Measurements from ENCODE around the gene MYH7. TPM values are rescaled to one million over a fixed set of nuclear protein-coding genes. Genes with fewer than 3 reads are reported as not detected.
"Not testable (repeated sequence)": the region's sequence is repeated elsewhere in the genome, so short reads cannot be mapped to it uniquely, and the experiment has no call there.

The MYH7 gene
- total and polyA plus RNA-seq, 2 of the 4 experiments (the other 2 are of a cell fraction) = not detected

DNA sequence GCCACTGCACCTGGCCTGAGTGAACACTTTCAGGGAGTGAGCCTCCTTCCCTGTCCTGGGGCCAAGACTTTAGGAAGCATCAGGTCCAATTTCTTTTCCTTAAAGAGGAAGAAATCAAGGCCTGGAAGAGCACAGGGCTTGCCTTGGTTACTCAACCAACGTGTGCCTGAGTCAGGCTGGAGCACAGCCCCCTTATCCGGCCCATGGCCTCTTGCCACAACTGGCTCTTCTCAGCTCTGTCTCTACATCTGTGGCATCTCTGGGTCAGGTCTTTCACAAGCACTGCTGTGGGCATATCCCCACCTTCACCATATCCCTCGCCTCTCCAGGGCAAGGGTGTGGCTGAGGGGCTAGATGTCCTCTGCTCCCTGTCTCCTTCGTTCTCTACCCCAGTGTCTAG, 34.2 kb downstream of the MYH7 start:
- Histone ChIP-seq H3K4me1 (ENCODE audit: control insufficient read depth, insufficient read depth, low read length) (no peaks in the 10 kb centered on the region), H3K9me1 (ENCODE audit: insufficient read depth, low read length) (peaks cover 2% of the 10 kb centered on the region; the same call in 1 of the 2 replicates), H3K4ac (ENCODE audit: low read depth, low read length) (no peak overlapping the region), H4K91ac (ENCODE audit: insufficient read depth, low read depth, low read length) (no peak overlapping the region), H3K56ac (ENCODE audit: extremely low read depth, insufficient read depth, low read length) (no peak overlapping the region), H2BK15ac (ENCODE audit: low read depth, low read length) (no peak overlapping the region), H3K4me3 (ENCODE audit: insufficient read depth, low read depth, low read length) (no peak overlapping the region), H3K23ac (ENCODE audit: low read depth, low read length) (no peak overlapping the region), H3K27me3 (ENCODE audit: control insufficient read depth, insufficient read depth, low read length) (peaks cover 34% of the 10 kb centered on the region; the same call in 1 of the 2 replicates), H2BK120ac (ENCODE audit: low read depth, low read length) (no peak overlapping the region), H2AK9ac (replicated peaks; ENCODE audit: low read depth, low read length, poor library complexity) (no peak overlapping the region), H4K5ac (ENCODE audit: low read depth, low read length) (no peak overlapping the region), H3K4me2 (ENCODE audit: low read depth, low read length) (no peak overlapping the region), H3K14ac (replicated peaks; ENCODE audit: low read depth, low read length) (no peak overlapping the region), H2AK5ac (ENCODE audit: low read depth, low read length) (no peak overlapping the region), H3K36me3 (ENCODE audit: control insufficient read depth, insufficient read depth, low read length) (no peaks in the 10 kb centered on the region), H2AFZ (replicated peaks; ENCODE audit: low read length, poor library complexity) (no peak overlapping the region), H4K8ac (ENCODE audit: low read depth in 2 of 2, low read length in 2 of 2) (no peak overlapping the region), H3K79me1 (ENCODE audit: low read depth in 1 of 2, low read length in 2 of 2) (no peaks in the 10 kb centered on the region), H3K18ac (ENCODE audit: low read depth, low read length) (no peak overlapping the region), H2BK5ac (ENCODE audit: low read depth, low read length, poor library complexity, severe bottlenecking) (no peak overlapping the region), H3K27ac (ENCODE audit: insufficient read depth, low read length) (no peak overlapping the region), H4K20me1 (ENCODE audit: insufficient read depth, low read length) (no peaks in the 10 kb centered on the region), H2BK20ac (ENCODE audit: low read depth, low read length) (no peak overlapping the region), H3K9ac (ENCODE audit: low read depth, low read length) (no peak overlapping the region), H3K9me3 (ENCODE audit: control insufficient read depth, insufficient read depth, low read length) (no peaks in the 10 kb centered on the region)
- DNase-seq (no peak), ATAC-seq (ENCODE audit: low read depth) (no peak)
- BruUV-seq (replicated peaks) = no TSS peak
- no CpG with 5 or more reads among the region's 4 CpGs for WGBS, 2 experiments (ENCODE audit: extremely low coverage in 2 of 2, insufficient read length in 1 of 2)
- ChIA-PET POLR2A (ENCODE audit: unreplicated experiment) (no interaction called here), CTCF (no interaction called here)
- intact Hi-C loops (cut with micrococcal nuclease) = no loop called here
- dilution Hi-C loops (cut with HindIII; ENCODE audit: low sequenced_read_pairs, unreplicated experiment) = no loop called here
- in situ Hi-C loops (cut with MboI; ENCODE audit: low sequenced_read_pairs) = no loop called here
- TF ChIP-seq, protein P1, sequence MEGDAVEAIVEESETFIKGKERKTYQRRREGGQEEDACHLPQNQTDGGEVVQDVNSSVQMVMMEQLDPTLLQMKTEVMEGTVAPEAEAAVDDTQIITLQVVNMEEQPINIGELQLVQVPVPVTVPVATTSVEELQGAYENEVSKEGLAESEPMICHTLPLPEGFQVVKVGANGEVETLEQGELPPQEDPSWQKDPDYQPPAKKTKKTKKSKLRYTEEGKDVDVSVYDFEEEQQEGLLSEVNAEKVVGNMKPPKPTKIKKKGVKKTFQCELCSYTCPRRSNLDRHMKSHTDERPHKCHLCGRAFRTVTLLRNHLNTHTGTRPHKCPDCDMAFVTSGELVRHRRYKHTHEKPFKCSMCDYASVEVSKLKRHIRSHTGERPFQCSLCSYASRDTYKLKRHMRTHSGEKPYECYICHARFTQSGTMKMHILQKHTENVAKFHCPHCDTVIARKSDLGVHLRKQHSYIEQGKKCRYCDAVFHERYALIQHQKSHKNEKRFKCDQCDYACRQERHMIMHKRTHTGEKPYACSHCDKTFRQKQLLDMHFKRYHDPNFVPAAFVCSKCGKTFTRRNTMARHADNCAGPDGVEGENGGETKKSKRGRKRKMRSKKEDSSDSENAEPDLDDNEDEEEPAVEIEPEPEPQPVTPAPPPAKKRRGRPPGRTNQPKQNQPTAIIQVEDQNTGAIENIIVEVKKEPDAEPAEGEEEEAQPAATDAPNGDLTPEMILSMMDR (conservative IDR thresholded peaks at IDR 0.05; ENCODE audit: low read depth, low read length) = no peak
- no peak for TF ChIP-seq CHD1 (IDR thresholded peaks at IDR 0.05; ENCODE audit: low read depth, low read length)
- TF ChIP-seq MAFK (IDR thresholded peaks at IDR 0.05; ENCODE audit: low read depth, low read length) = no peak
- TF ChIP-seq MAZ (IDR thresholded peaks at IDR 0.05; ENCODE audit: borderline replicate concordance, low read depth, low read length) = no peak
- no peak for TF ChIP-seq POLR2A (IDR thresholded peaks at IDR 0.05; ENCODE audit: low read depth, low read length)
- no peak for TF ChIP-seq CEBPB (IDR thresholded peaks at IDR 0.05; ENCODE audit: low read depth, low read length)
- TF ChIP-seq SMC3 (IDR thresholded peaks at IDR 0.05; ENCODE audit: low read depth, low read length) = no peak

DNA sequence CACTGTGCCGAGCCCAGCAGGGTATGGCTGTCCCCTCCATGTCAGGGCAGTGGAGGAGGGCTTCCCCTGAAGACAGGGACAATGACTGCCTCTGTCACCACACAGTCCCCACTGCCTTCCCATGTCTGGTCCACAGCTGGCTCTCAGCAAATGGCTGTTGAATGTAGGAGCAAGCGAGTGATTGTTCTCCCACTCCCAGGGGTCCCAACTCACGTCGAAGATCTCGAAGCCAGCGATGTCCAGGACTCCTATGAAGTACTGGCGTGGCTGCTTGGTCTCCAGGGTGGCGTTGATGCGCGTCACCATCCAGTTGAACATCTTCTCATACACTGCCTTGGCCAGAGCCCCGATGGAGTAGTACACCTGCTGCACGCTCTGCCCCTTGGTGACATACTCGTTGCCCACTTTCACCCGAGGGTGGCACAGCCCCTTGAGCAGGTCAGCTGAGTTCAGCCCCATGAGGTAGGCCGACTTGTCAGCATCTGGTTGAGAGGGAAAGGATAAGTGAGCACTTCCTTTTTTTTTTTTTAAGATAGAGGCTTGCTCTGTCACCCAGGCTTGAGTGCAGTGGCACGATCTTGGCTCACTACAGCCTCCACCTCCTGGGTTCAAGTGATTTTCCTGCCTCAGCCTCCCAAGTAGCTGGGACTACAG, 34.8 kb downstream of the MYH7 start:
- H4K8ac ChIP-seq (ENCODE audit: low read depth in 2 of 2, low read length in 2 of 2); H2BK15ac ChIP-seq (ENCODE audit: low read depth, low read length); POLR2A ChIA-PET (ENCODE audit: unreplicated experiment); DNase-seq; H3K9ac ChIP-seq (ENCODE audit: low read depth, low read length); H2BK20ac ChIP-seq (ENCODE audit: low read depth, low read length); H4K91ac ChIP-seq (ENCODE audit: insufficient read depth, low read depth, low read length); H4K20me1 ChIP-seq (ENCODE audit: insufficient read depth, low read length); H2BK120ac ChIP-seq (ENCODE audit: low read depth, low read length); in situ Hi-C loops (cut with MboI; ENCODE audit: low sequenced_read_pairs); BruUV-seq (replicated peaks); H4K5ac ChIP-seq (ENCODE audit: low read depth, low read length); ATAC-seq (ENCODE audit: low read depth); H3K4me3 ChIP-seq (ENCODE audit: insufficient read depth, low read depth, low read length); intact Hi-C loops (cut with micrococcal nuclease); H3K36me3 ChIP-seq (ENCODE audit: control insufficient read depth, insufficient read depth, low read length); H3K18ac ChIP-seq (ENCODE audit: low read depth, low read length); H2AFZ ChIP-seq (replicated peaks; ENCODE audit: low read length, poor library complexity); H3K23ac ChIP-seq (ENCODE audit: low read depth, low read length); H3K9me1 ChIP-seq (ENCODE audit: insufficient read depth, low read length); H2AK9ac ChIP-seq (replicated peaks; ENCODE audit: low read depth, low read length, poor library complexity); H3K4me1 ChIP-seq (ENCODE audit: control insufficient read depth, insufficient read depth, low read length); H3K27ac ChIP-seq (ENCODE audit: insufficient read depth, low read length); H3K4me2 ChIP-seq (ENCODE audit: low read depth, low read length); H2AK5ac ChIP-seq (ENCODE audit: low read depth, low read length); H3K56ac ChIP-seq (ENCODE audit: extremely low read depth, insufficient read depth, low read length); H3K9me3 ChIP-seq (ENCODE audit: control insufficient read depth, insufficient read depth, low read length); H2BK5ac ChIP-seq (ENCODE audit: low read depth, low read length, poor library complexity, severe bottlenecking); H3K4ac ChIP-seq (ENCODE audit: low read depth, low read length); dilution Hi-C loops (cut with HindIII; ENCODE audit: low sequenced_read_pairs, unreplicated experiment); CTCF ChIA-PET; H3K14ac ChIP-seq (replicated peaks; ENCODE audit: low read depth, low read length); H3K79me1 ChIP-seq (ENCODE audit: low read depth in 1 of 2, low read length in 2 of 2): not testable (repeated sequence)
- peaks cover 34% of the 10 kb centered on the region; the same call in 1 of the 2 replicates for H3K27me3 ChIP-seq (ENCODE audit: control insufficient read depth, insufficient read depth, low read length)
- no CpG with 5 or more reads among the region's 16 CpGs for WGBS, 2 experiments (ENCODE audit: extremely low coverage in 2 of 2, insufficient read length in 1 of 2)
